Activated gamma-delta T cell treated with anti-CD3 and anti-CD28 coated beads, Interleukin-2, amount 50 U/mL, for 16 hours (primary cell): ENCODE data around the gene NOXA1.

ENCODE experiments used
- DNase-seq: peaks from one replicate; pipeline ENCODE4 v3.0.0-alpha.2; 2020; ENCODE audit warnings: low read depth

NOXA1 gene

GRCh38 chr9:137454597-137455358 lies 31.6 kb downstream of the NOXA1 start:
- DNase-seq: no peak

GRCh38 chr9:137455359-137455991 lies 32.3 kb downstream of the NOXA1 start:
- no peak for DNase-seq

GRCh38 chr9:137456061-137456863 lies 33.1 kb downstream of the NOXA1 start:
- DNase-seq: no peak

- DNase-seq: no peak
Observed at GRCh38 chr9:137456864-137457405, 33.7 kb downstream of the NOXA1 start.

- no peak for DNase-seq
Observed at GRCh38 chr9:137457406-137458193, 34.4 kb downstream of the NOXA1 start.

GRCh38 chr9:137458194-137459151 lies 35.3 kb downstream of the NOXA1 start:
- DNase-seq: no peak

GRCh38 chr9:137459152-137459600 lies 36.0 kb downstream of the NOXA1 start, which contains the start of gene NSMF:
TSS of gene NSMF (minus strand) at chr9:137459334. CDS start at chr9:137459102, 232 bp downstream.
- DNase-seq: peak; percentile 86

- DNase-seq: no peak
Observed at GRCh38 chr9:137459601-137460362, 36.6 kb downstream of the NOXA1 start.

- DNase-seq: no peak
Observed at GRCh38 chr9:137460363-137461315, 37.4 kb downstream of the NOXA1 start.

- DNase-seq: no peak
Observed at GRCh38 chr9:137461316-137461662, 38.1 kb downstream of the NOXA1 start.

- peak; percentile 84 for DNase-seq
Observed at GRCh38 chr9:137461663-137462395, 38.6 kb downstream of the NOXA1 start.

GRCh38 chr9:137462396-137462985 lies 39.3 kb downstream of the NOXA1 start:
- no peak for DNase-seq

GRCh38 chr9:137462986-137463930 lies 40.1 kb downstream of the NOXA1 start:
- DNase-seq: no peak

- DNase-seq: no peak
Observed at GRCh38 chr9:137463931-137464290, 40.7 kb downstream of the NOXA1 start.

GRCh38 chr9:137464291-137464999 lies 41.3 kb downstream of the NOXA1 start:
- DNase-seq: no peak
